Parathyroid adenoma (tissue), 2 donors: ENCODE data around the gene EPHA4.
"Not testable (repeated sequence)": the region's sequence is repeated elsewhere in the genome, so short reads cannot be mapped to it uniquely, and the experiment has no call there.

Experiments
- H2AFZ ChIP-seq: fragments of 300-600 bp; sonication (generic); one replicate; pipeline ENCODE4 v1.7.0; 2017; ENCODE audit warnings: antibody characterized with exemption, mild to moderate bottlenecking
- H3K27ac ChIP-seq: fragments of 300-600 bp; sonication (generic); one replicate; pipeline ENCODE4 v1.7.0; 2017
- H3K27me3 ChIP-seq: fragments of 300-600 bp; sonication (generic); one replicate; pipeline ENCODE4 v1.7.0; 2017; ENCODE audit warnings: low read length; ENCODE audit not compliant: control insufficient read depth, insufficient read depth
- H3K36me3 ChIP-seq: fragments of 300-600 bp; sonication (generic); one replicate; pipeline ENCODE4 v1.7.0; 2017; ENCODE audit warnings: low read length; ENCODE audit not compliant: control insufficient read depth, insufficient read depth
- H3K4me1 ChIP-seq: fragments of 300-600 bp; sonication (generic); one replicate; pipeline ENCODE4 v1.7.0; 2017; ENCODE audit warnings: control low read depth
- H3K4me2 ChIP-seq: fragments of 300-600 bp; sonication (generic); one replicate; pipeline ENCODE4 v1.7.0; 2017; ENCODE audit warnings: low read length
- H3K4me3 ChIP-seq: fragments of 300-600 bp; sonication (generic); one replicate; pipeline ENCODE4 v1.7.0; 2017; ENCODE audit warnings: low read depth, low read length
- H3K79me2 ChIP-seq: fragments of 300-600 bp; sonication (generic); one replicate; pipeline ENCODE4 v1.7.0; 2017; ENCODE audit warnings: control low read depth
- H3K9ac ChIP-seq: fragments of 300-600 bp; sonication (generic); one replicate; pipeline ENCODE4 v1.7.0; 2017; ENCODE audit warnings: mild to moderate bottlenecking
- H3K9me3 ChIP-seq: fragments of 300-600 bp; sonication (generic); one replicate; pipeline ENCODE4 v1.7.0; 2017; ENCODE audit warnings: low read length; ENCODE audit not compliant: control insufficient read depth
- TF ChIP-seq, protein P1 (sequence below): fragments of 300-600 bp; sonication (generic); IDR thresholded peaks from one replicate; pipeline ENCODE4 v1.7.0; 2017; ENCODE audit warnings: antibody characterized with exemption, mild to moderate bottlenecking
- donor health status: primary hyperparathyroidism.

Gene EPHA4

DNA sequence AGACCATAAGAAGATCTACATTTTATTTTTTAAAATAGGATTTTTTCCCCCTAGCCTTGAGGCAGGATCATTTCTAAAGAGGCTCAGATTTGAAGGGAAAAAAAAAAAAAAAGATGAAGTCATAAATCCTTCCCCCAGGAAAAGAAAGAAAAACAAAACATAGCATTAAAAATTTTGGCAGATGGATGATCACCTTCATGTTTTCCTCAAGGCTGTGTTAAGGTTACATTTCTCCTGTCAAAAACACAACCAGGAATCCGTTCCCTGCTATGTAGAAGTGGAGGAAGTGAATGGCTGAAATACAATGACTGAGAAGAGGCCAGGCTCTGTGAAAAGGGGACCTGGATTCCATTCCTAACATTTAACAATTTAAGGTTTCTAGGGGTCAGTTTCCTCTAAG lies 56.2 kb downstream of the EPHA4 start:
- no peak overlapping the region for H3K4me3 ChIP-seq

DNA sequence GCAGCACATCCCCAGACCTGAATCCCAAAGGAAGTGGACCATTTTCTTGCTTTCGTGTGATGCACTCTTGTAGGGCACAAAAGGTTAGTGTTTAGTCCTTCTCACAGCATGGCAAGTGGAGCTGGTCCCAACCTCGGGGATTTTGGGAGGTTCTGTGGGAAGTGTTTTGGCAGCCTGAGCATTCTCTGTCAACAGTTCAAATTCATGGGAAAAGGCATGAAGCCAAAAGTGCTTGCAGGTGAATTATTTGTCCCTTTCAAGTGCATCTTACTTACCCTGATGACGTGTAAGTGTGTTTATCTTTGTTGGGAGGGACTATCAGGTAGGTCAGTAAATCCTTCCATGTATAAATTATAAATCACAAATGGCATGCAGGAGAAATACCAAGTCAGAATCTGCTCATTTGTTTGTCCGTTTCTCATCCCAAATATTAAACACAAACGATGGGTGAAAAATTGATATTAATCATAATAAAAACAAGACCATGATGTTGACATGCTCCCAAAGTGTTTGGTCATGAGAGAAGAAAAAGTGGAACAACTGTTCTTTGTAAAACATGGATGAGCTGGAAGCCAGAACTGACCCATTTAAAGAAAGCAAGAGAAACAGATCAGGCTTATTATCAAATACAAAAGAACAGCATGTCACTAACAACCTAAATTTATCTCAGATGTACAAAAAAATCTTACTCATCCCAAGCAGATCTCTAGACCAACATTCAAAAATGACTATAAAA lies 57.6 kb downstream of the EPHA4 start:
- H3K9me3 ChIP-seq, result no peaks in the 10 kb centered on the region
- H2AFZ ChIP-seq, result no peak overlapping the region
- TF ChIP-seq, protein P1, sequence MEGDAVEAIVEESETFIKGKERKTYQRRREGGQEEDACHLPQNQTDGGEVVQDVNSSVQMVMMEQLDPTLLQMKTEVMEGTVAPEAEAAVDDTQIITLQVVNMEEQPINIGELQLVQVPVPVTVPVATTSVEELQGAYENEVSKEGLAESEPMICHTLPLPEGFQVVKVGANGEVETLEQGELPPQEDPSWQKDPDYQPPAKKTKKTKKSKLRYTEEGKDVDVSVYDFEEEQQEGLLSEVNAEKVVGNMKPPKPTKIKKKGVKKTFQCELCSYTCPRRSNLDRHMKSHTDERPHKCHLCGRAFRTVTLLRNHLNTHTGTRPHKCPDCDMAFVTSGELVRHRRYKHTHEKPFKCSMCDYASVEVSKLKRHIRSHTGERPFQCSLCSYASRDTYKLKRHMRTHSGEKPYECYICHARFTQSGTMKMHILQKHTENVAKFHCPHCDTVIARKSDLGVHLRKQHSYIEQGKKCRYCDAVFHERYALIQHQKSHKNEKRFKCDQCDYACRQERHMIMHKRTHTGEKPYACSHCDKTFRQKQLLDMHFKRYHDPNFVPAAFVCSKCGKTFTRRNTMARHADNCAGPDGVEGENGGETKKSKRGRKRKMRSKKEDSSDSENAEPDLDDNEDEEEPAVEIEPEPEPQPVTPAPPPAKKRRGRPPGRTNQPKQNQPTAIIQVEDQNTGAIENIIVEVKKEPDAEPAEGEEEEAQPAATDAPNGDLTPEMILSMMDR, result no peak
- H3K27ac ChIP-seq, result no peak overlapping the region
- H3K4me3 ChIP-seq, result no peak overlapping the region
- no peaks in the 10 kb centered on the region for H3K36me3 ChIP-seq
- no peaks in the 10 kb centered on the region for H3K79me2 ChIP-seq
- H3K4me1 ChIP-seq, result peaks cover 4% of the 10 kb centered on the region
- no peak overlapping the region for H3K9ac ChIP-seq
- H3K27me3 ChIP-seq, result no peaks in the 10 kb centered on the region
- no peak overlapping the region for H3K4me2 ChIP-seq

More for the DNA sequence above, 56.2 kb downstream of the EPHA4 start:
- no peak overlapping the region for H3K4me2 ChIP-seq
- no peak overlapping the region for H3K9ac ChIP-seq
- H2AFZ ChIP-seq, result no peak overlapping the region
- H3K4me1 ChIP-seq, result peaks cover 4% of the 10 kb centered on the region
- H3K36me3 ChIP-seq, result no peaks in the 10 kb centered on the region
- no peak overlapping the region for H3K27ac ChIP-seq
- H3K27me3 ChIP-seq, result no peaks in the 10 kb centered on the region
- no peaks in the 10 kb centered on the region for H3K9me3 ChIP-seq
- no peaks in the 10 kb centered on the region for H3K79me2 ChIP-seq
- TF ChIP-seq, protein P1, result no peak

DNA sequence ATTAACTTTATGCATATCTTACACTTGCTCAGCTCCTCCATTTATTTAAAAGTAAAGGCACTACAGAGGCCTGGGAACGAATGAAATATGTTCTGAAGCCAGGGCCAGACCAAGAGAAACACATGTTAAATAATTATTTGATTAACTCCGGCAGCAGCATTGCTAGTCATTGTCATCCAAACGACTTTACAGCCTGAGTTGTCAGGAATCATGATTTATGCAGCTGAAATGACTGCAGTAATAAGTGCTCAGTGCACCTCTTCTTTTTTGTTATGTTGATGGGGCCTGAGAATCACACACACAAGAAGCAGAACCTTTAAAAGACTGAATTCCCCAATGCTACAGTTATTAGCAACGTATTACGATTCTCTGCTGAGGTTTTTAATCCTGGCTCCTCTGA lies 58.9 kb downstream of the EPHA4 start:
- Histone ChIP-seq H3K9ac (no peak overlapping the region), H3K36me3 (no peaks in the 10 kb centered on the region), H3K4me1 (no peaks in the 10 kb centered on the region)

DNA sequence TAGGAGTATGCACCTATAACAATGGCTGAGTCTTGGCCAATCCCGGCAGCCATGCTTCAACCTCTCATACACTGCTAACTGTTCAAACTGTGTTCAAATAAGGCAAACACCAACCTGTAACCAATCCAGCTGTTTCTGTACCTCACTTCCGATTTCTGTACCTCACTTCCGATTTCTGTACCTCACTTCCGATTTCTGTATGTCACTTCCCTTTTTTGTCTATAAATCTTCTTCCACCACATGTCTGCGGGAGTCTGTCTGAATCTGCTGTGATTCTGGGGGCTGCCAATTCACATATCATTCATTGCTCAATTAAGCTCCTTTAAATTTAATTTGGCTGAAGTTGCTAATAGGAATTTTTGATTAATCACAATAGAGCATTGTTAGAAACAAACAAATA lies 60.8 kb downstream of the EPHA4 start:
- not testable (repeated sequence) for H3K9me3 ChIP-seq, H3K36me3 ChIP-seq, H3K4me2 ChIP-seq, H3K9ac ChIP-seq, H3K79me2 ChIP-seq, H2AFZ ChIP-seq, H3K4me1 ChIP-seq, H3K27ac ChIP-seq, H3K27me3 ChIP-seq, H3K4me3 ChIP-seq

More for the DNA sequence above, 58.9 kb downstream of the EPHA4 start:
- TF ChIP-seq, protein P1, result no peak
- no peaks in the 10 kb centered on the region for H3K79me2 ChIP-seq
- no peak overlapping the region for H3K4me3 ChIP-seq
- H2AFZ ChIP-seq, result no peak overlapping the region
- no peak overlapping the region for H3K4me2 ChIP-seq
- H3K27ac ChIP-seq, result no peak overlapping the region
- no peaks in the 10 kb centered on the region for H3K9me3 ChIP-seq
- H3K27me3 ChIP-seq, result no peaks in the 10 kb centered on the region

DNA sequence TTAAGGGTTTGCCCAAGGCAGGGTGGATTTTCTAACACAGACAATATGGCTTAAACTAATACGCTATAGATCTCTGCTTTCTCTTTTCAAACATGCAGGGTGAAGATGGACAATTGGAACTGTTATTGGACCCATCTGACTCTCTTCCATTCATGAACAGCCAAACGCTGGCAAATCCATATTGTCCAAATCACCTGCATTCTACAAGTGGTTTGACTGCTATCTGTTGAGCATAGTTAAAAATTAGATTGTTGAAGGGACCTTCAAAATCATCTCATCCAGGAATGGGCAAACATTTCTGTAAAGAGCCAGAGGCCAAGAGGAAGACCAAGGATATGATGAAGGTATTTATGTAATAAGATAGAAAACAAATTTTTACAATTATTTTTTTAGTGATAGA lies 65.6 kb downstream of the EPHA4 start:
- no peaks in the 10 kb centered on the region for H3K27me3 ChIP-seq
- no peaks in the 10 kb centered on the region for H3K36me3 ChIP-seq
- H3K4me2 ChIP-seq, result no peak overlapping the region
- peaks cover 2% of the 10 kb centered on the region for H3K4me1 ChIP-seq
- TF ChIP-seq, protein P1, result no peak
- H3K79me2 ChIP-seq, result no peaks in the 10 kb centered on the region
- no peak overlapping the region for H3K9ac ChIP-seq
- no peaks in the 10 kb centered on the region for H3K9me3 ChIP-seq
- no peak overlapping the region for H2AFZ ChIP-seq
- no peak overlapping the region for H3K27ac ChIP-seq
- no peak overlapping the region for H3K4me3 ChIP-seq
